ENCODE measurements around the gene FBXW4. TPM values are rescaled to one million over a fixed set of nuclear protein-coding genes. Genes with fewer than 3 reads are reported as not detected.

FBXW4 gene
- total RNA-seq, 6 experiments from 2014 or later, result 15.1 to 29.5 (median 25.6) TPM

DNA sequence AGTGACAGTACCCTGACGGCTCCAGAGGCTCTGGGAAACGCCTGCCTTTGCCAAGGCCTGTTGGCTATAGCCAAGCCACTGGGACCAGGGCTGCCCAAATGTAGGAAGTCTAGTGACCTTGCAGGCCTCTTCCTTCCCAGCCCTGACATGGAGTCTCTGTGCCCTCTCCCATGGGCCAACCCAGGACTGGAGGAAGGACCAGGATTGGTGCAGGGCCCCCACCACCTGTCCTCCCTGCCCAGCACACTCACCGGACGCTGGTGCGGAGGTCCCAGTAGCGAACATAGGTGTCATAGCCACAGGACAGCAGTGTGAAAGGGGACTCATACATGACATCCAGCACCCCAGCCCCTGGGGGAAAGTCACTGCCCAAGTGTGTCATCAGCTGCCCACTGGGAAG lies 82.9 kb downstream of the FBXW4 start:
- Histone ChIP-seq H3K4me3 (no peak overlapping the region), H3K9me3 (no peaks in the 10 kb centered on the region), H3K36me3 (peaks cover 0 to 18% (median 3%) of the 10 kb centered on the region in 4 donors), H3K27ac (no peak overlapping the region), H3K4me1 (no peaks in the 10 kb centered on the region), H3K27me3 (no peaks in the 10 kb centered on the region)
- no CpG with 5 or more reads among the region's 6 CpGs for WGBS (ENCODE audit: insufficient coverage, low coverage, low lambda C conversion rate, missing lambda C conversion rate)
- TF ChIP-seq POLR2A (IDR thresholded peaks at IDR 0.05), result no peak
- TF ChIP-seq, protein P1, sequence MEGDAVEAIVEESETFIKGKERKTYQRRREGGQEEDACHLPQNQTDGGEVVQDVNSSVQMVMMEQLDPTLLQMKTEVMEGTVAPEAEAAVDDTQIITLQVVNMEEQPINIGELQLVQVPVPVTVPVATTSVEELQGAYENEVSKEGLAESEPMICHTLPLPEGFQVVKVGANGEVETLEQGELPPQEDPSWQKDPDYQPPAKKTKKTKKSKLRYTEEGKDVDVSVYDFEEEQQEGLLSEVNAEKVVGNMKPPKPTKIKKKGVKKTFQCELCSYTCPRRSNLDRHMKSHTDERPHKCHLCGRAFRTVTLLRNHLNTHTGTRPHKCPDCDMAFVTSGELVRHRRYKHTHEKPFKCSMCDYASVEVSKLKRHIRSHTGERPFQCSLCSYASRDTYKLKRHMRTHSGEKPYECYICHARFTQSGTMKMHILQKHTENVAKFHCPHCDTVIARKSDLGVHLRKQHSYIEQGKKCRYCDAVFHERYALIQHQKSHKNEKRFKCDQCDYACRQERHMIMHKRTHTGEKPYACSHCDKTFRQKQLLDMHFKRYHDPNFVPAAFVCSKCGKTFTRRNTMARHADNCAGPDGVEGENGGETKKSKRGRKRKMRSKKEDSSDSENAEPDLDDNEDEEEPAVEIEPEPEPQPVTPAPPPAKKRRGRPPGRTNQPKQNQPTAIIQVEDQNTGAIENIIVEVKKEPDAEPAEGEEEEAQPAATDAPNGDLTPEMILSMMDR (IDR thresholded peaks at IDR 0.05), result no peak
- intact Hi-C loops (cut with DNase I), result no loop called here
- DNase-seq (no peak), ATAC-seq (peak in 1 of 4 donors; percentile 5)

DNA sequence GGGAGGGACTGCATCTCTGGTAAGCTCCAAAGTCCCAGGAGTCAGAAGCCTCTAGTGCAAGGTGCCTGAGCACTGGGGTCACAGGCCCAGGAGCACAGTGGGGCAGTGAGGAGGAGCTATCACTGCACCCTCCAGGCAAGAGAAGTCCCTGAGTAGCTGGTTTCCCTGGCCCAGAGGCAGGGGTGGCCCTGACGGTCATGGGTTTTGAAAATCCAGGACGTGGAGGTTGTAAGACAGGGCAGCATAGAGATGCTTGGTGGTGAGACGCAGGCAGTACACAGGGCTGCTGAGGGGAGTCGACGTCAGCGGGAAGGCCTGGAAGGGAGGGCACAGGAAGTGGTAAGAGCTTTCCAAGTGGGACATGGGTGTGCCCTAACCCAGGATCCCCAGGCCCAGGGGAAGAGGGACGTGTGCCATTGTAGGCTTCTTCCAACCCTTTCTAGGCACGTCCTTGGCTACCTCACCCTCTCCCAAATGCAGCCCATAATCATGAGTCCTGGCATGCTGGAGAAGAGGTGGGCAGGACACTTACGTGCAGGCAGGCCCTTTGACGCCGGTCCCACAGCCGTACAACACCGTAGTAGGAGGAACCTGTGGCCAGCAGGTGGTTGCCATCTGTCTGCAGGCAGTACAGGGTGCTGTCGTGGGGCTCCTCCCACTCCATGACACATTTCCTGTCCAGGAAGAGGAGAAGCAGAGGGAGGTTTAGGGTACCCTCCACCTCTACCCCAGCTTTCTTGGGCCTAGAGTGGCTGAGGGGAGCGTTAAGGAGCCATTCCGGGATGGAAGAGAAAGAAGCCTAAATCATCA lies 83.7 kb downstream of the FBXW4 start:
- TF ChIP-seq, protein P1 (IDR thresholded peaks at IDR 0.05), result no peak
- TF ChIP-seq POLR2A (IDR thresholded peaks at IDR 0.05), result no peak
- Histone ChIP-seq H3K27me3 (no peaks in the 10 kb centered on the region), H3K4me3 (no peak overlapping the region), H3K36me3 (peaks cover 0 to 18% (median 3%) of the 10 kb centered on the region in 4 donors), H3K9me3 (no peaks in the 10 kb centered on the region), H3K27ac (no peak overlapping the region), H3K4me1 (no peaks in the 10 kb centered on the region)
- DNase-seq, result no peak
- WGBS (ENCODE audit: insufficient coverage, low coverage, low lambda C conversion rate, missing lambda C conversion rate), result 82% methylated on average over 9 of the region's 16 CpGs
- intact Hi-C loops (cut with DNase I), result no loop called here
- no peak for ATAC-seq

GRCh38 chr10:101609481-101609880 lies 85.5 kb downstream of the FBXW4 start:
- DNase-seq, result no peak
- no peaks in the 10 kb centered on the region for H3K9me3 ChIP-seq
- H3K27me3 ChIP-seq, result no peaks in the 10 kb centered on the region
- no peak for TF ChIP-seq POLR2A (IDR thresholded peaks at IDR 0.05)
- TF ChIP-seq, protein P1 (IDR thresholded peaks at IDR 0.05), result no peak
- H3K4me1 ChIP-seq, result no peaks in the 10 kb centered on the region
- no peak for ATAC-seq
- 83% methylated on average over 1 of the region's 4 CpGs for WGBS (ENCODE audit: insufficient coverage, low coverage, low lambda C conversion rate, missing lambda C conversion rate)
- peaks cover 0 to 18% (median 3%) of the 10 kb centered on the region in 4 donors for H3K36me3 ChIP-seq
- intact Hi-C loops (cut with DNase I), result no loop called here
- H3K4me3 ChIP-seq, result no peak overlapping the region
- H3K27ac ChIP-seq, result no peak overlapping the region

DNA sequence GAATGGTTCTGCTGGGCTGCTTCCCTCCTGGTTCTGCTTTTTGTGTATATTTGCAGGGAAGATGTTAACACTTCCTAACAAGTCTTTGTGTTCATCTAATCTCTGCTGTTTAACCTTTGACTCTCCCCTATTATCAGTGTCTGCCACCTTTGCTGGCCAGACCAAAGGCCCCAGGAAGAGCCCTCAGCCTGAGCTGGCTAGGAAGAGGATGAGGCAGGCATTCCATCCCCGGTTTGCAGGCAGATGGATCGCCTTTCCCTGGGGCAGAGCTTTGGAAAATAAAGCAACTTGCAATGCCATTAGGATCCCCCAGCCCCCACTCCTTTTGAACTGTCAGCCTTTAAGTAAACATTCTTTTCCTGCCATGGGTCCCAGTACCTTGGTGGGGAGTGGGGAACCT lies 87.8 kb downstream of the FBXW4 start:
- DNase-seq, result no peak
- Histone ChIP-seq H3K27me3 (no peaks in the 10 kb centered on the region), H3K4me3 (no peak overlapping the region), H3K9me3 (no peaks in the 10 kb centered on the region), H3K27ac (no peak overlapping the region), H3K36me3 (peaks cover 0 to 18% (median 3%) of the 10 kb centered on the region in 4 donors), H3K4me1 (no peaks in the 10 kb centered on the region)
- intact Hi-C loops (cut with DNase I), result no loop called here
- 72% methylated on average over 2 of the region's 2 CpGs for WGBS (ENCODE audit: insufficient coverage, low coverage, low lambda C conversion rate, missing lambda C conversion rate)
- ATAC-seq, result no peak
- TF ChIP-seq, protein P1 (IDR thresholded peaks at IDR 0.05), result no peak
- TF ChIP-seq POLR2A (IDR thresholded peaks at IDR 0.05), result no peak

All from right lobe of liver (tissue), 6 donors.